ENCODE data around the gene ITSN1. TPM values are rescaled to one million over a fixed set of nuclear protein-coding genes. Genes with fewer than 3 reads are reported as not detected.

Gene ITSN1
- total and polyA plus RNA-seq, 2 of the 13 experiments (the other 11 are each of a cell fraction or from before 2014, with no cell fraction given): 26.1 to 33.8 TPM

DNA sequence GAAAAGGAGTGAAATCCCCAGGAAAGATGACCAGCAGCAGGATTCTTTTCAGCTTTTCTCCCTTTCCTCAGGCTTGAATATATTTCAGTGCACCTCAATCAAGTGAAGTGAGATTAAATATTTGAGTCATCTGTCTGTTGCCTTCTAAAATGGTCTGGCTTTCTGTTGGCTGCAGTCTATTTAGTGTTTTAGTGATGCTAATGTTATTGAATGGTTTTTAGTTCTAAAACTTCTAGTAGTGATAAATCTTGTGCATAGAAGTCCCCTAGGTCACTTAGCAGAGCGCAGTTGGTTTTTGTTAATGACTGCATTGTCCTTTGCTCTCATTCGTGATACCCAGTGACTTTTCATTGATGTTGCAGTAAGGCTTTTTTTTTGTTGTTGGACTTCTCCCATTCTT, 53.5 kb downstream of the ITSN1 start:
- ChIA-PET CTCF (ENCODE audit: low intra/inter-chr PET ratio, low total read pairs) (no interaction called here), POLR2A (no interaction called here)
- TF ChIP-seq JUND (CRISPR knock-in tag; IDR thresholded peaks at IDR 0.05): no peak
- TF ChIP-seq ZNF83 (CRISPR knock-in tag; IDR thresholded peaks at IDR 0.05; ENCODE audit: borderline replicate concordance): no peak
- no peak for TF ChIP-seq YEATS2 (CRISPR knock-in tag; IDR thresholded peaks at IDR 0.05; ENCODE audit: borderline replicate concordance)
- TF ChIP-seq TARDBP (CRISPR knock-in tag; IDR thresholded peaks at IDR 0.05): no peak
- FAIRE-seq (no peak), DNase-seq (ENCODE audit: low spot score) (no peak), ATAC-seq (no peak)
- no peaks in the 10 kb centered on the region for H3K36me3 ChIP-seq (replicated peaks in 1 of 2; ENCODE audit: control insufficient read depth in 1 of 2, insufficient read depth in 2 of 2, low read length in 2 of 2)
- no peak overlapping the region for H3K4me2 ChIP-seq (ENCODE audit: low read depth, low read length)
- no peaks in the 10 kb centered on the region for H3K9me3 ChIP-seq (ENCODE audit: low read length)
- BruUV-seq (replicated peaks): no TSS peak
- WGBS (ENCODE audit: low lambda C conversion rate): 96% methylated on average over 2 of the region's 2 CpGs
- in situ Hi-C loops (cut with HindIII; ENCODE audit: extremely low pct_ligation_motif_present, low pct_unique_long_range_greater_than_20kb): no loop called here
- no peak overlapping the region for H3K9ac ChIP-seq (ENCODE audit: insufficient read depth, low read depth, low read length)
- no peak overlapping the region for H3K27ac ChIP-seq (ENCODE audit: extremely low read length, insufficient read depth, low read length)
- H3K4me3 ChIP-seq (replicated peaks in 1 of 3; ENCODE audit: insufficient read depth in 1 of 3, low read depth in 2 of 3, low read length in 3 of 3): no peak overlapping the region
- intact Hi-C loops (cut with micrococcal nuclease; ENCODE audit: unreplicated experiment): no loop called here
- H4K20me1 ChIP-seq (ENCODE audit: insufficient read depth, low read length): peaks cover 10% of the 10 kb centered on the region
- no peak overlapping the region for H2AFZ ChIP-seq (ENCODE audit: low read length)
- H3K79me2 ChIP-seq (ENCODE audit: insufficient read depth, low read length): peaks cover 19% of the 10 kb centered on the region
- peaks cover 24% of the 10 kb centered on the region for H3K4me1 ChIP-seq (ENCODE audit: insufficient read depth, low read length)
- no peaks in the 10 kb centered on the region for H3K27me3 ChIP-seq (ENCODE audit: control insufficient read depth in 1 of 2, insufficient read depth in 2 of 2, low read length in 2 of 2)

DNA sequence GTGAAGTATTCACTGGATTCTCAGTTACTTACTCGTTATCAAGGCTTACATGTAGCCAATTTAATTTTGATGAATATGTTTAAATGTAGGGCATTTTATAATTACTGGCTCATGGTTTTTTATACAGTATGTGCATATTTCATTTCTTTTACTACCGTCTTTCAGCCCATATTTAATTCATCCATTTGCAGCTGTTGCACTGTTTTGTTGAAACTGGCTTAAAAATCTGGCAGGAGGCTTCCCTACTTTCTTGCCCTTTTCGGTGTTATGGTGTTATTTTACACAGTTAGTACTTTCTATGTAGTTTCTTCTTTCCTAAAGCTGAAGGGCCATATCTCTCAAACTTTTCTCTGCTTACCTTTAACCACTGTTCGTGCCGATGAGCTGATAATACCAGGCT, 54.2 kb downstream of the ITSN1 start:
- ChIA-PET POLR2A (no interaction called here), CTCF (ENCODE audit: low intra/inter-chr PET ratio, low total read pairs) (no interaction called here)
- H3K79me2 ChIP-seq (ENCODE audit: insufficient read depth, low read length): peaks cover 20% of the 10 kb centered on the region
- no peaks in the 10 kb centered on the region for H3K36me3 ChIP-seq (replicated peaks in 1 of 2; ENCODE audit: control insufficient read depth in 1 of 2, insufficient read depth in 2 of 2, low read length in 2 of 2)
- H3K27ac ChIP-seq (ENCODE audit: extremely low read length, insufficient read depth, low read length): no peak overlapping the region
- DNase-seq (ENCODE audit: low spot score) (no peak), ATAC-seq (no peak), FAIRE-seq (no peak)
- BruUV-seq (replicated peaks): no TSS peak
- no peaks in the 10 kb centered on the region for H3K9me3 ChIP-seq (ENCODE audit: low read length)
- H3K4me3 ChIP-seq (replicated peaks in 1 of 3; ENCODE audit: insufficient read depth in 1 of 3, low read depth in 2 of 3, low read length in 3 of 3): no peak overlapping the region
- 96% methylated on average over 5 of the region's 5 CpGs for WGBS (ENCODE audit: low lambda C conversion rate)
- H2AFZ ChIP-seq (ENCODE audit: low read length): no peak overlapping the region
- peaks cover 5% of the 10 kb centered on the region for H4K20me1 ChIP-seq (ENCODE audit: insufficient read depth, low read length)
- in situ Hi-C loops (cut with HindIII; ENCODE audit: extremely low pct_ligation_motif_present, low pct_unique_long_range_greater_than_20kb) (no loop called here), intact Hi-C loops (cut with micrococcal nuclease; ENCODE audit: unreplicated experiment) (no loop called here)
- H3K27me3 ChIP-seq (ENCODE audit: control insufficient read depth in 1 of 2, insufficient read depth in 2 of 2, low read length in 2 of 2): no peaks in the 10 kb centered on the region
- H3K4me2 ChIP-seq (ENCODE audit: low read depth, low read length): no peak overlapping the region
- H3K4me1 ChIP-seq (ENCODE audit: insufficient read depth, low read length): peaks cover 17% of the 10 kb centered on the region
- H3K9ac ChIP-seq (ENCODE audit: insufficient read depth, low read depth, low read length): no peak overlapping the region
- no peak for TF ChIP-seq GPN1 (CRISPR knock-in tag; IDR thresholded peaks at IDR 0.05; ENCODE audit: borderline replicate concordance)
- no peak for TF ChIP-seq NR0B2 (CRISPR knock-in tag; IDR thresholded peaks at IDR 0.05)
- no peak for TF ChIP-seq KDM5A (IDR thresholded peaks at IDR 0.05; ENCODE audit: borderline replicate concordance, low read length)
- no peak for TF ChIP-seq SIX1 (CRISPR knock-in tag; IDR thresholded peaks at IDR 0.05; ENCODE audit: borderline replicate concordance)
- no peak for TF ChIP-seq TCF7 (IDR thresholded peaks at IDR 0.05; ENCODE audit: low read depth)
- TF ChIP-seq ZNF160 (CRISPR knock-in tag; IDR thresholded peaks at IDR 0.05): no peak
- TF ChIP-seq PAXIP1 (CRISPR knock-in tag; conservative IDR thresholded peaks at IDR 0.05): no peak
- TF ChIP-seq PRDM4 (CRISPR knock-in tag; IDR thresholded peaks at IDR 0.05; ENCODE audit: borderline replicate concordance): no peak
- no peak for TF ChIP-seq TP53 (CRISPR knock-in tag; conservative IDR thresholded peaks at IDR 0.05)
